WTC11 (cell line): ENCODE results near the gene LIFR. TPM values are rescaled to one million over a fixed set of nuclear protein-coding genes. Genes with fewer than 3 reads are reported as not detected.
"Not testable (repeated sequence)": the region's sequence is repeated elsewhere in the genome, so short reads cannot be mapped to it uniquely, and the experiment has no call there.

ENCODE experiments used
- ATAC-seq: fragments of 200-7000 bp; cut with Tn5 transposase; 2 replicates; pipeline ENCODE4 v1.10.0; 2021; ENCODE audit warnings: mild to moderate bottlenecking, moderate library complexity
- CTCF ChIA-PET: fragments of 300-600 bp; sonication (Branson Sonifier 250); formaldehyde crosslinking; loops from one replicate; lab custom pipeline; 2021; ENCODE audit warnings: antibody characterized with exemption; lab: Charles Lee
- POLR2A ChIA-PET: fragments of 350-600 bp; sonication (Branson Sonifier 250); formaldehyde crosslinking; loops from one replicate; lab custom pipeline; 2021; ENCODE audit warnings: antibody characterized with exemption; lab: Charles Lee
- DNase-seq: peaks from one replicate; pipeline ENCODE4 v3.0.0; 2021; ENCODE audit warnings: low spot score
- H3K27ac Mint-ChIP-seq: 2 replicates; pipeline ENCODE4 v1.8.0; 2021; ENCODE audit warnings: mixed read lengths
- H3K27me3 Mint-ChIP-seq: 2 replicates; pipeline ENCODE4 v1.8.0; 2021; ENCODE audit warnings: low read depth, mild to moderate bottlenecking, moderate library complexity, mixed read lengths
- H3K36me3 Mint-ChIP-seq: 2 replicates; pipeline ENCODE4 v1.8.0; 2021; ENCODE audit warnings: mixed read lengths
- H3K4me1 Mint-ChIP-seq: 2 replicates; pipeline ENCODE4 v1.8.0; 2022; ENCODE audit warnings: mixed read lengths
- H3K4me3 Mint-ChIP-seq: 2 replicates; pipeline ENCODE4 v1.8.0; 2021; ENCODE audit warnings: mild to moderate bottlenecking, moderate library complexity, mixed read lengths
- H3K9me3 Mint-ChIP-seq: 2 replicates; pipeline ENCODE4 v1.8.0; 2021; ENCODE audit warnings: mixed read lengths
- ATF3 ChIP-seq: sonication (generic); formaldehyde crosslinking; conservative IDR thresholded peaks from 2 replicates; pipeline ENCODE4 v1.8.1; 2022; ENCODE audit warnings: mild to moderate bottlenecking, missing genetic modification reagents
- CREM ChIP-seq: sonication (generic); formaldehyde crosslinking; IDR thresholded peaks from 2 replicates; pipeline ENCODE4 v1.8.1; 2022; ENCODE audit warnings: mild to moderate bottlenecking, missing genetic modification reagents, moderate library complexity
- MLX ChIP-seq: sonication (generic); formaldehyde crosslinking; IDR thresholded peaks from 2 replicates; pipeline ENCODE4 v1.8.1; 2023; ENCODE audit warnings: mild to moderate bottlenecking, missing genetic modification reagents, moderate library complexity
- RORB ChIP-seq: fragments of 250-450 bp; sonication (Bioruptor Pico); IDR thresholded peaks from 2 replicates; pipeline ENCODE4 v1.9.0; 2021; ENCODE audit warnings: mild to moderate bottlenecking
- TP53 ChIP-seq: sonication (generic); formaldehyde crosslinking; IDR thresholded peaks from 2 replicates; pipeline ENCODE4 v1.8.1; 2023; ENCODE audit warnings: mild to moderate bottlenecking, missing genetic modification reagents
- USF2 ChIP-seq: sonication (generic); formaldehyde crosslinking; IDR thresholded peaks from 2 replicates; pipeline ENCODE4 v1.8.1; 2023; ENCODE audit warnings: mild to moderate bottlenecking, missing genetic modification reagents, moderate library complexity
- ZNF121 ChIP-seq: sonication (generic); formaldehyde crosslinking; IDR thresholded peaks from 2 replicates; pipeline ENCODE4 v1.8.0; 2023; ENCODE audit warnings: missing genetic modification reagents
- ZNF317 ChIP-seq: sonication (generic); formaldehyde crosslinking; IDR thresholded peaks from 2 replicates; pipeline ENCODE4 v1.8.1; 2023; ENCODE audit warnings: low read depth, mild to moderate bottlenecking, moderate library complexity, missing genetic modification reagents, borderline replicate concordance
- ZNF416 ChIP-seq: fragments of 250-450 bp; sonication (Bioruptor Pico); IDR thresholded peaks from 2 replicates; pipeline ENCODE4 v1.9.0; 2021; ENCODE audit warnings: mild to moderate bottlenecking, inconsistent platforms
- ZNF423 ChIP-seq: fragments of 250-450 bp; sonication (Bioruptor Pico); IDR thresholded peaks from 2 replicates; pipeline ENCODE4 v2.1.2; 2022; ENCODE audit warnings: mild to moderate bottlenecking, moderate library complexity
- ZNF512 ChIP-seq: sonication (generic); formaldehyde crosslinking; IDR thresholded peaks from 2 replicates; pipeline ENCODE4 v1.8.1; 2022; ENCODE audit warnings: missing genetic modification reagents, borderline replicate concordance
- total RNA-seq: library from RNA; stranded (reverse); gene quantifications from 3 replicates; pipeline ENCODE4 v1.2.3, GENCODE V29; 2021
- TF ChIP-seq, protein P1 (sequence below): sonication (generic); formaldehyde crosslinking; IDR thresholded peaks from 2 replicates; pipeline ENCODE4 v1.8.0; 2023; ENCODE audit warnings: missing genetic modification reagents, mild to moderate bottlenecking, borderline replicate concordance
- TF ChIP-seq, protein P2 (sequence below): fragments of 250-450 bp; sonication (Bioruptor Pico); IDR thresholded peaks from 2 replicates; pipeline ENCODE4 v1.8.0; 2021; ENCODE audit warnings: mild to moderate bottlenecking
- TF ChIP-seq, protein P3 (sequence below): fragments of 250-450 bp; sonication (Bioruptor Pico); IDR thresholded peaks from 2 replicates; pipeline ENCODE4 v2.1.2; 2022; ENCODE audit warnings: mild to moderate bottlenecking, moderate library complexity
- TF ChIP-seq, protein P4 (sequence below): fragments of 250-450 bp; sonication (Bioruptor Pico); IDR thresholded peaks from 2 replicates; pipeline ENCODE4 v1.9.0; 2021; ENCODE audit warnings: mild to moderate bottlenecking

Gene LIFR
- total RNA-seq, 1 experiment from 2014 or later: 14.4 TPM

GRCh38 chr5:38600329-38601045 lies 44.0 kb upstream of the LIFR start (continued):
- TF ChIP-seq ZNF512: no peak
- TF ChIP-seq TP53 (CRISPR knock-in tag): no peak
- no peak for TF ChIP-seq ATF3 (CRISPR knock-in tag)
- no peak for TF ChIP-seq RORB (CRISPR knock-in tag)

GRCh38 chr5:38599751-38600150 lies 43.3 kb upstream of the LIFR start:
- POLR2A ChIA-PET: not testable (repeated sequence)

GRCh38 chr5:38598994-38599617 lies 42.7 kb upstream of the LIFR start:
- H3K9me3 Mint-ChIP-seq: peaks cover 23% of the 10 kb centered on the region
- peaks cover 24% of the 10 kb centered on the region for H3K4me1 Mint-ChIP-seq
- POLR2A ChIA-PET: no interaction called here
- CTCF ChIA-PET: no interaction called here
- no peak overlapping the region for H3K4me3 Mint-ChIP-seq
- no peak overlapping the region for H3K27ac Mint-ChIP-seq
- H3K27me3 Mint-ChIP-seq: no peaks in the 10 kb centered on the region
- H3K36me3 Mint-ChIP-seq: no peaks in the 10 kb centered on the region
- DNase-seq (no peak), ATAC-seq (no peak)
- no peak for TF ChIP-seq MLX (CRISPR knock-in tag)
- TF ChIP-seq, protein P1, sequence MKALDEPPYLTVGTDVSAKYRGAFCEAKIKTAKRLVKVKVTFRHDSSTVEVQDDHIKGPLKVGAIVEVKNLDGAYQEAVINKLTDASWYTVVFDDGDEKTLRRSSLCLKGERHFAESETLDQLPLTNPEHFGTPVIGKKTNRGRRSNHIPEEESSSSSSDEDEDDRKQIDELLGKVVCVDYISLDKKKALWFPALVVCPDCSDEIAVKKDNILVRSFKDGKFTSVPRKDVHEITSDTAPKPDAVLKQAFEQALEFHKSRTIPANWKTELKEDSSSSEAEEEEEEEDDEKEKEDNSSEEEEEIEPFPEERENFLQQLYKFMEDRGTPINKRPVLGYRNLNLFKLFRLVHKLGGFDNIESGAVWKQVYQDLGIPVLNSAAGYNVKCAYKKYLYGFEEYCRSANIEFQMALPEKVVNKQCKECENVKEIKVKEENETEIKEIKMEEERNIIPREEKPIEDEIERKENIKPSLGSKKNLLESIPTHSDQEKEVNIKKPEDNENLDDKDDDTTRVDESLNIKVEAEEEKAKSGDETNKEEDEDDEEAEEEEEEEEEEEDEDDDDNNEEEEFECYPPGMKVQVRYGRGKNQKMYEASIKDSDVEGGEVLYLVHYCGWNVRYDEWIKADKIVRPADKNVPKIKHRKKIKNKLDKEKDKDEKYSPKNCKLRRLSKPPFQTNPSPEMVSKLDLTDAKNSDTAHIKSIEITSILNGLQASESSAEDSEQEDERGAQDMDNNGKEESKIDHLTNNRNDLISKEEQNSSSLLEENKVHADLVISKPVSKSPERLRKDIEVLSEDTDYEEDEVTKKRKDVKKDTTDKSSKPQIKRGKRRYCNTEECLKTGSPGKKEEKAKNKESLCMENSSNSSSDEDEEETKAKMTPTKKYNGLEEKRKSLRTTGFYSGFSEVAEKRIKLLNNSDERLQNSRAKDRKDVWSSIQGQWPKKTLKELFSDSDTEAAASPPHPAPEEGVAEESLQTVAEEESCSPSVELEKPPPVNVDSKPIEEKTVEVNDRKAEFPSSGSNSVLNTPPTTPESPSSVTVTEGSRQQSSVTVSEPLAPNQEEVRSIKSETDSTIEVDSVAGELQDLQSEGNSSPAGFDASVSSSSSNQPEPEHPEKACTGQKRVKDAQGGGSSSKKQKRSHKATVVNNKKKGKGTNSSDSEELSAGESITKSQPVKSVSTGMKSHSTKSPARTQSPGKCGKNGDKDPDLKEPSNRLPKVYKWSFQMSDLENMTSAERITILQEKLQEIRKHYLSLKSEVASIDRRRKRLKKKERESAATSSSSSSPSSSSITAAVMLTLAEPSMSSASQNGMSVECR: no peak
- no peak for TF ChIP-seq ZNF317 (CRISPR knock-in tag)
- TF ChIP-seq ZNF121: no peak
- TF ChIP-seq CREM (CRISPR knock-in tag): no peak
- TF ChIP-seq, protein P2, sequence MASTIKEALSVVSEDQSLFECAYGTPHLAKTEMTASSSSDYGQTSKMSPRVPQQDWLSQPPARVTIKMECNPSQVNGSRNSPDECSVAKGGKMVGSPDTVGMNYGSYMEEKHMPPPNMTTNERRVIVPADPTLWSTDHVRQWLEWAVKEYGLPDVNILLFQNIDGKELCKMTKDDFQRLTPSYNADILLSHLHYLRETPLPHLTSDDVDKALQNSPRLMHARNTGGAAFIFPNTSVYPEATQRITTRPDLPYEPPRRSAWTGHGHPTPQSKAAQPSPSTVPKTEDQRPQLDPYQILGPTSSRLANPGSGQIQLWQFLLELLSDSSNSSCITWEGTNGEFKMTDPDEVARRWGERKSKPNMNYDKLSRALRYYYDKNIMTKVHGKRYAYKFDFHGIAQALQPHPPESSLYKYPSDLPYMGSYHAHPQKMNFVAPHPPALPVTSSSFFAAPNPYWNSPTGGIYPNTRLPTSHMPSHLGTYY (CRISPR knock-in tag): no peak
- no peak for TF ChIP-seq USF2 (CRISPR knock-in tag)
- TF ChIP-seq, protein P3, sequence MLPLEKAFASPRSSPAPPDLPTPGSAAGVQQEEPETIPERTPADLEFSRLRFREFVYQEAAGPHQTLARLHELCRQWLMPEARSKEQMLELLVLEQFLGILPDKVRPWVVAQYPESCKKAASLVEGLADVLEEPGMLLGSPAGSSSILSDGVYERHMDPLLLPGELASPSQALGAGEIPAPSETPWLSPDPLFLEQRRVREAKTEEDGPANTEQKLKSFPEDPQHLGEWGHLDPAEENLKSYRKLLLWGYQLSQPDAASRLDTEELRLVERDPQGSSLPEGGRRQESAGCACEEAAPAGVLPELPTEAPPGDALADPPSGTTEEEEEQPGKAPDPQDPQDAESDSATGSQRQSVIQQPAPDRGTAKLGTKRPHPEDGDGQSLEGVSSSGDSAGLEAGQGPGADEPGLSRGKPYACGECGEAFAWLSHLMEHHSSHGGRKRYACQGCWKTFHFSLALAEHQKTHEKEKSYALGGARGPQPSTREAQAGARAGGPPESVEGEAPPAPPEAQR (CRISPR knock-in tag): no peak
- no peak for TF ChIP-seq ZNF416 (CRISPR knock-in tag)
- TF ChIP-seq, protein P4, sequence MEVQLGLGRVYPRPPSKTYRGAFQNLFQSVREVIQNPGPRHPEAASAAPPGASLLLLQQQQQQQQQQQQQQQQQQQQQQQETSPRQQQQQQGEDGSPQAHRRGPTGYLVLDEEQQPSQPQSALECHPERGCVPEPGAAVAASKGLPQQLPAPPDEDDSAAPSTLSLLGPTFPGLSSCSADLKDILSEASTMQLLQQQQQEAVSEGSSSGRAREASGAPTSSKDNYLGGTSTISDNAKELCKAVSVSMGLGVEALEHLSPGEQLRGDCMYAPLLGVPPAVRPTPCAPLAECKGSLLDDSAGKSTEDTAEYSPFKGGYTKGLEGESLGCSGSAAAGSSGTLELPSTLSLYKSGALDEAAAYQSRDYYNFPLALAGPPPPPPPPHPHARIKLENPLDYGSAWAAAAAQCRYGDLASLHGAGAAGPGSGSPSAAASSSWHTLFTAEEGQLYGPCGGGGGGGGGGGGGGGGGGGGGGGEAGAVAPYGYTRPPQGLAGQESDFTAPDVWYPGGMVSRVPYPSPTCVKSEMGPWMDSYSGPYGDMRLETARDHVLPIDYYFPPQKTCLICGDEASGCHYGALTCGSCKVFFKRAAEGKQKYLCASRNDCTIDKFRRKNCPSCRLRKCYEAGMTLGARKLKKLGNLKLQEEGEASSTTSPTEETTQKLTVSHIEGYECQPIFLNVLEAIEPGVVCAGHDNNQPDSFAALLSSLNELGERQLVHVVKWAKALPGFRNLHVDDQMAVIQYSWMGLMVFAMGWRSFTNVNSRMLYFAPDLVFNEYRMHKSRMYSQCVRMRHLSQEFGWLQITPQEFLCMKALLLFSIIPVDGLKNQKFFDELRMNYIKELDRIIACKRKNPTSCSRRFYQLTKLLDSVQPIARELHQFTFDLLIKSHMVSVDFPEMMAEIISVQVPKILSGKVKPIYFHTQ (CRISPR knock-in tag): no peak
- no peak for TF ChIP-seq ZNF423 (CRISPR knock-in tag)

More at GRCh38 chr5:38599751-38600150, 43.3 kb upstream of the LIFR start:
- H3K27me3 Mint-ChIP-seq, DNase-seq, H3K36me3 Mint-ChIP-seq, CTCF ChIA-PET, H3K27ac Mint-ChIP-seq, ATAC-seq, H3K4me3 Mint-ChIP-seq: not testable (repeated sequence)
- H3K9me3 Mint-ChIP-seq: peaks cover 23% of the 10 kb centered on the region
- peaks cover 28% of the 10 kb centered on the region for H3K4me1 Mint-ChIP-seq
